NT2/D1 (cell line): Measurements from ENCODE around the gene MRPL38.

Experiments used
- YY1 ChIP-seq: IDR thresholded peaks from 2 replicates; pipeline ENCODE4 v1.6.1; 2011; ENCODE audit not compliant: insufficient read length, insufficient read depth
- ZNF274 ChIP-seq: IDR thresholded peaks from 2 replicates; pipeline ENCODE4 v1.6.1; 2011; ENCODE audit warnings: mild to moderate bottlenecking, low read depth, low read length

DNA sequence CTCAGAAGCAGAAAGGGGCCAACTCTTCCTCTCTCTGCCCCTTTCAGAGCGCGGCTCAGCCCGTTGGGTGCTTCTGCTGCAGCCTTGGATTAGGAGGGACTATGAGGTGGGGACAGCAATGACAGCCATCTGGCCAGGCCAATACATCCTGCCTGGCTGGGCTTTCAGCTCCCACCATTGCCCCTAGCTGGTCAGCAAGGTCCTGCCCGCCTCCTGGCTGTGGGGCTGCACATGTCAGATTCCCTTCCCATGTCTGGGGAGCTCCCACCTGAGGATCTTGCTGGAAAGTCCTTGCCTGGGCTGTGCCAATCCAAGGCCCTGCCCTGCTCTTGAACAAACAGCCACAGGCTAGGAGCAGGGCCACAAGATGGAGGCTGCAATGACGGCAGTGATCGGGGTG lies 16.2 kb downstream of the MRPL38 start:
- TF ChIP-seq YY1 (no peak), ZNF274 (no peak)
